Islet of Langerhans (tissue), 1 donor: ENCODE results near the gene CFL2.

Experiments
- FAIRE-seq: peaks from one replicate; lab custom pipeline; 2011; peaks lifted over from hg19 to GRCh38; lab: Jason Lieb, UNC

Gene CFL2

DNA sequence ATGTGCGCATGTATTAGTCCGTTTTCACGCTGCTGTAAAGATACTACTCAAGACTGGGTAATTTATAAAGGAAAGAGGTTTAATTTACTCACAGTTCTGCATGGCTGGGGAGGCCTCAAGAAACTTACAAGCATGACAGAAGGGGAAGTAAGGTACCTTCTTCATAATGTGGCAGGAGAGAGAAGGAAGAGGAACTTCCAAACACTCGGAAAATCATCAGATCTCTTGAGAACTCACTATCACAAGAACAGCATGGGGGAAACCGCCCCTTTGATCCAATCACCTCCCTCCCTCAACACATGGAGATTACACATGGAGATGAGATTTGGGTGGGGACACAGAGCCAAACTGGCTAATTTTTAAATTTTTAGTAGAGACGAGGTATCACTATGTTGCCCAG, 42.7 kb downstream of the CFL2 start:
- FAIRE-seq, result no peak

DNA sequence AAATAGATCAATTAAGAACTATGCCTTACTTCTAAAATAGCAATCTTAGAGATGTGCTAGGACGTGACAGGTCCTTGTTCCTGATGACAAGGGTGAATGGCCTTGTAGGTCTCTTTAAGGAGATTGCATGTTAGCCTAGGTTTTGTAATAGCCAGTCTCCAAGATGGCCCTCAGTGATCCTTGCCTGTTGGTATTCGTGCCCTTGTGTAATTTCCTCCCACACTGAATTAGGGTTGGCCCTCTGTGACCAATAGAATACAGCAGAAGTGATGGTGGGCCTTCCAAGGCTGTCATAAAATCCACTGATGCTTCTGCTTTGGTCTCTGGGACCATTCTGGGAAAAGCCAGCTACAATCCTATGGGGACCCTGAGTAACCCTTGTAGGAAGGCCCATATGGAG, 46.3 kb downstream of the CFL2 start:
- FAIRE-seq, result no peak

DNA sequence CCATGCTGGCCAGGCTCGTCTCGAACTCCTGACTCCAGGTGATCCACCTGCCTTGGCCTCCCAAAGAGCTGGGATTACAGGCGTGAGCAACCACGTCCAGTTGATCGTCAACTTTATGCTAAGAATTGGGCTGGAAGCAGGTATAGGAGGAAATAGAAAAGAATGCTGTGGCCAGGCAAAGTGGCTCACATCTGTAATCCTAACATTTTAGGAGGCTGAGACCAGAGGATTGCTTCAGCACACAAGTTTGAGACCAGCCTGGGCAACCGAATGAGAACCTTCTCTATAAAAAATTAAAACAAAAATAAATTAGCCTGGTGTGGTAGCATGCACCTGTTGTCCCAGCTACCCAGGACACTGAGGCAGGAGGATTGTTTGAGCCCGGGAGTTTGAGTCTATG, 47.4 kb downstream of the CFL2 start:
- no peak for FAIRE-seq

DNA sequence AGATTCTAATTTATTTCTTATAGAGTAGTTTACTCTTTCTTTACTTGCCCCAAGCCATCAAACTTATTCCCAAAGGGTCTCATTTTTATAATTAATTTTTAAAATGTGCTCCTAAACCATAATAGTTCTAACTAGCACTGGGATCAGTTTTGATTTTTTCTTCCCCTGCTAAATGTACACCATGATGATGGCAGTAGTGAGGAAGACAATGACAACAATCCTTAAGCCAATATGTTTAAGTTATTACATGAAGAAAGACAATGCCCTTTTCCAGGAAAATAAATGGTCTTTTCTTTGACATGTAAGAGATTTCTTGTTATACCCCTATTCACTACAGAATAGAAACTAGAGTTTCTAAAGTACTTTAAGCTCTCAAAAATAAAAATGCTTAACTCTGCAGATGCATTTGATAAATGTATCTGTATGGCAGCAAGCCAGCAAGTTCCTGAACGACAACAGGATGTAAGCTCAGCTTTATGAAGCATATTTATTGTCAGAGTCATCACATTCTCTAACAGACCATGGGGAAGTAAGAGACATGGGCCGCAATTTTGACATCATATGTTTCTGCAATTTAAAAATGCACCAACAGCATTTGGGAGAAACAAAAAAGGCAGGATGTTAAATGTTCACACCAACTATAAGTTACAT, 48.5 kb downstream of the CFL2 start:
- no peak for FAIRE-seq

DNA sequence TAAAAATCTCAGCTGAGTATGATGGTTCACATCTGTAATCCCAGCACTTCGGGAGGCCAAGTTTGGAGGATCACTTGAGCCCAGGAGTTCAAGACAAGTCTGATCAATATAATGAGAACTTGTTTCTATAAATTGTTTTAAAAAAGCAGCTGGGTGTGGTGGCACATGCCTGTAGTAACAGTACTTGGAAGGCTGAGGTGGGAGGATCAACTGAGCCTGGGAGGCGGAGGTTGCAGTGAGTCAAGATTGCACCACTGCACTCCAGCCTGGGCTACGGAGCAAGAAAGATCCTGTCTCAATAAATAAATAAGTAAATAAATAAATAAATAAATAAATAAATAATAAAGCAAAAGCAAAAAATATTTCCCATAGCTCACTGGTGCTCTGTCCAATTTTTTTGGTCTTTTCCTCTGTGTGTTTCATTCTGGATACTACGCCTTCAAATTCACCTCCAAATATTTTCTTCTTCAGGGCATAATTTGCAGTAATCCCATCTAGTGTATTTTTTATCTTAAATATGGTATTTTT, 51.8 kb downstream of the CFL2 start:
- FAIRE-seq, result no peak

DNA sequence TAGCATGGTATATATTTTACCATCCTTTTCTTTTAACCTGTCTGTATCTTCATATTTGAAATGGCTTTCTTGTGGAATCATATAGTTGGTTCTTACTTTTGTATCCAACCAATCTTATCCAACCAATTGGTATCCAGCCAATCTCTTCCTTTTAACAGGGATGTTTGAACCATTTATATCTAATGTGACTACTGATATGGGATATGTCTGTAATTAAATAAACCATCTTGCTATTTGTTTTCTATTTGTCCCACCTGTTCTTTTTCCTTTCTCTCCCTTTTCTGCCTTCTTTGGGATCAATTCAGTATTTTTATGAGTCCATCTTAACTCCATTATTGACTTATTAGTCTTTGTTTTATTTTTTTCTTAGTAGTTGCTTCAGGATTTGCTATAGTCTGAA, 53.6 kb downstream of the CFL2 start:
- FAIRE-seq, result no peak
